NCI-H1105 treated with DMSO at 0.1 percent for 48 hours (cell line): ENCODE data around the gene VEGFC.

Source experiments
- DNase-seq: peaks from one replicate; lab custom pipeline; 2025; lab: John Stamatoyannopoulos, UW

Gene VEGFC

GRCh38 chr4:176761872-176762271 is 30.9 kb downstream of the VEGFC start:
- DNase-seq, result no peak

DNA sequence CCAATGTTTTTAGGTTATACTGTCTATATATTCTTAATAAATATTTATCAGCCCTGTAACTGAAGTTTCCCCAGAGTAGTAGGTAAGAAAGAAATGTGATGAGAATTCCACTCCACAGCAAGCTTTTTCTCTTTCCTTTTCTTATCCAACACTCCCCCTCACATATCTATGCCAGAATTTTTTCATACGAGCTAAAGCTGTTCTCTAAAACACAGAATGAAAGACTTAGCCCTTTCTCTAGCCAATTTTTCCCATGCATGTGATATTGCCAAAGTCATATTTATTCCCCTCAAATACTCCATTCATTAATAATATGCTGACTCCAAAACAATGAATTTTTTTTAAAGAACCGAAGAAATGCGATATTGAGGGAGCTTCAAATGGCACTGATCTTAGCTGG is 32.3 kb downstream of the VEGFC start:
- no peak for DNase-seq

GRCh38 chr4:176758731-176759130 is 34.0 kb downstream of the VEGFC start:
- no peak for DNase-seq

DNA sequence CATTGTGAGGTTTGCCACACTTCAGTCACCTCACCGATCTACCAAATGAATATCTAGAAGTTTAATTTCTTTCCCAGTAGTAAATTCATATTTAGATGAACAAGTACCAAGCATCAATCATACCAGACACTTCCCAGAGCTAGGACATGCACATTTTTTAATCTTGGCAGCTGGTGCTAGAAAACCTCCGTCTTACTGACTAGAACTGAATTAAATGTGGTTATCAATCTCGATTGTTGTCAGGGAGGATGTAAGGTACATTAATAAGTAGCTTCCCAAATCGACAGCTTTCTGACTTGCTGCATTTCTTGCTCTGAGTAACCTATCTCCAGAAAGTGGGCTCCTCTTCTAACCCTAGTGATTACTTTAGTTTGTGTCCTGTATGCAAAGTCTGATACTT is 34.4 kb downstream of the VEGFC start:
- no peak for DNase-seq

GRCh38 chr4:176755613-176756012 is 37.1 kb downstream of the VEGFC start:
- DNase-seq, result no peak

DNA sequence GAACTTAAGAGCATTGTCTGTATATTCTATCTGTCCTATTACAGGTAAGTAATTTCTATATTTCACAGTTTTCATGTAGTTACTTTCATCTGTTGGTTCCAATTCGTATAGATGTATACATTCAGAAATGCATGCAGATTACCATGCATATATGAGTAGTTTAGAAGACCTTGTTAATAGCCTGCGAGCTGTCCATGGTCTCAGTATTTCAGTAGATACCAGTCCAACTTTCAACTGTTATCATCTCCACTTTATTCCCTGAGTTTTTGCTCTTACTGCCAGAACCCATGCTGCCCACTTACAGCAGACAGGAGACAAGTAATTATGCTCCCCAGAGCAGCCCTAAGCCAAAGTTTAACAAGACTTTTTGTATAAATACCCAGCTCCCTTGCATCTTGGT is 37.7 kb downstream of the VEGFC start:
- no peak for DNase-seq

DNA sequence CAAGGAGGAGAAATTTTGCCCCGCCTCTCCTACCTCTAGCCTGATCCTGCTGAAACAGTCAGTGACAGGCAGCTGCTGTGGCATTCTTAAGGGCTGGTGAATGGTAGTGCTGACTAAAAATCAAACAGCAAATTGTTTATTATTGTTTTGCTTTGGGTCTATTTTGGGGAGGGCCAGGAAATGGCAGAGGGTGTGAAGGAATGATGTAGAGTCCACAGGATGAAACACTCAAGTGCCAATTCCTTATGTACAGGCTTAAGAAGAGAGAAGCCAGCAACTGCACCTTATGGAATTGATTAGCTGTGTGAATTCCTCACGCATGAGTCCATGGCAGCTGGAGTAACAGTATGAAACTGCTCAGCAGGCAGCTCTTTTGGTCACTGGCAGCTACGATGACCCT is 39.7 kb downstream of the VEGFC start:
- no peak for DNase-seq

DNA sequence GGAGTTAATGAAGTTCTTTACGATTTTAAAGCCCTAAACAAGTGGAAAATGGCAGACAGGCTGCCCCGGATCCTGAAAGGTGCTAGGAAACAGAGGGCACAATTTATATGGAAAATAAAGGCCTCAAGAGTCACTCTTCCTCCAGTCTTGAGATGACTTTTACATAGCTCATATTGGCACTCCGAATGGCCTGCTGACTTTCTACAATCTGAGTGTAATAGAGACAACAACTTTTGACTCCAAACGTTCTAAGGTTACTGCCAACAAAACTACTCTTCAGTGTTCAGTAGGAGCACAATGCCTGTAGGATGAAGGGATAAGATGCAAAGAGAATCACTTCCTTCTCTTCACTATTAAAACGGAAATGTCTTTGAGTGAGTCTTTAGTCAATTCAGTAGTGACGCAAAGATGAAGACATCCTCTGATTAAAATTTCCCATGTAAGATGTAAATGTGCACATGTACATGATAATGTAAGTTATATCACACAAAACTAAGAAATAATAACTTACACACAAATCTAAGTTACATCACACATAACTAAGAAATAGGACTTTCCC is 40.5 kb downstream of the VEGFC start:
- no peak for DNase-seq

DNA sequence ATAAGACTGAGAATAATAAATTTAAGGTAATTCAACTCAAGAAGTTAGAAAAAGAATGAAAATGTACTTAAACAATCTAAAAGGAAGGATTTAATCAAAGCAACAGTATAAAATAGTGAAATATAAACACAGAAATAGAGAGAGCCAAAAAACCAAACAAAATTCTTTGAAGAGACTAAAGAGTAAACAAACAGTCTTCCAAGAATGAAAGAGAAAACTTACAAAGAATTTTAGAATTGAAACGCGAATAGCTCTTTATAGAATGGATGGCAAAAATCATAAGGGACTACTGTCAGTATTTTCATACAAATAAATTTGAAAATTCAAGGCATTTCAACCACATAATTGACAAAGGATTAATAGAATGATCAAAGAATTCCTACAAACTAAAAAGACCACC is 41.7 kb downstream of the VEGFC start:
- no peak for DNase-seq

DNA sequence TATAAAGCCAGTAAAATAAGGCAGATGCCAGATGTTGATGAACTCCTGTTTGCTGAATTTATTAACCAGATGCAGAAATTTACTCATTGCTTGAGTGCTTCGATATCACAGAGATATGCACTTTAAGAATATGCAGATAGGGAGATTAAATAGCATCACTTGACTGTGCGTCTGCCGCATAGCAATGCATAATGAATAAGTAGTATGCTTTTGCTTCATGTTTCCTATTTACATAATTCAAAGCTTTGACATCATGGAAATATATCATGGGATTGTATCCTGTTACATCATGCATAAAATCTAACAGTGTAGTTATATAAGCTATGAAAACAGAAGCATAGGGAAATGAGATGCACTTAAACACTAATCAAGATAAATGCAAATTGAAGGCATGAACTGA is 45.9 kb downstream of the VEGFC start:
- DNase-seq, result no peak

DNA sequence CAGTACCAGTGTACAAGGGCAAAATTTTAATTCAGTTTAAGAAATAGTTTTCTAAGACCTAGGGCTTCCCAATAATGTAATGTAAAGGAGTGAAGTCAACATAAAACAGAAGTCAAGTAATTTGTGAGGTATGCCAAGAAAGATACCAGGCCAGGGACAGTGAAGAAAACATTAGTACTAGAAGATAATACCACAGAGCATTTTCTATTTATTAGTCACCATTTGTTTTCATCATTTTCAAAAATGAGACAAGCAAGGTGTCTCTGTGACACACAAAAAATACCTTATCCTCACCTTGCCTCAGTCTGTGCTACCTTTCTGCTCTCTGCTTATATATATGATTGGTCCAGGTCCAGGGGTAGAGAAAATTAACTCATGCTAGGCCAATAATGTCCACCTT is 46.8 kb downstream of the VEGFC start:
- no peak for DNase-seq

GRCh38 chr4:176744091-176744490 is 48.6 kb downstream of the VEGFC start:
- DNase-seq, result no peak

- no peak for DNase-seq
Observed at GRCh38 chr4:176742211-176742610, 50.5 kb downstream of the VEGFC start.

DNA sequence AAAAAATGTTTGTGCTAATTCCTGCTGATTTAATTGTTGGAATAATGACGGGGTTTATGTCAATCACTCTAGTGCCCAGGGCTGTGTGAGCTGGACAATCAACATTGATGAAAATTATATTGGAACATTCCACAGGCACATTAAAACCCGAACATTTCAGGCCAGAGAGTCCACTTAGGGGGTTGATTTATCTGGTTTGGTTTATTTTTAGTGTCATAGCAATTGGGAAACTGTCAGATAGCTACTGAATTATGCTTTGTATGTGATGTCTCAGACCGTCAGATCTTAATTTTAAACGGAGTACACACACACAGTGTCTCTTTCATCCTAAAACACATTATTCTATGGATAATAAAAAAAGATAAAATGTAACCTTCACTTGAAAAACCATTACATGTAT is 51.5 kb downstream of the VEGFC start:
- no peak for DNase-seq

DNA sequence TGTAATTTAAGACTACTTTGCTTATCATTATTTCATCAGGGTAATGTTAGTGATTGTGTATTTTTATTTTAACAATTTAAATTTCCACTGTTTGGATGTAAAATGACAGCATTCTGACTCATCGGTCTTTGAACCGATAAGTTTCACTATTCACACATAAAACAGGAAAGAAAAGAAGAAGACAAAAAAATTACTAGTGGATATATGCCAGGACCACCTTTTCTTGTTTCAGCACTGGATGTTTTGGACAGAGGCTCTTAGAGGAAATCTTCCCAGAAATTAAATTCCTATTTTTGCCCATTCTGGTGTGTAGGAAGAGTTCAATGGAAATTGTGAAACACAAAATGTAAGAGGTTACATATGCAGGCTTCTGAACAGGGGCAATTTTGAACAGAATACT is 57.4 kb downstream of the VEGFC start:
- no peak for DNase-seq

GRCh38 chr4:176734461-176734860 is 58.3 kb downstream of the VEGFC start:
- DNase-seq, result no peak

- no peak for DNase-seq
Observed at GRCh38 chr4:176729489-176729888, 63.2 kb downstream of the VEGFC start.

- DNase-seq, result no peak
Observed at GRCh38 chr4:176726803-176727202, 65.9 kb downstream of the VEGFC start.

DNA sequence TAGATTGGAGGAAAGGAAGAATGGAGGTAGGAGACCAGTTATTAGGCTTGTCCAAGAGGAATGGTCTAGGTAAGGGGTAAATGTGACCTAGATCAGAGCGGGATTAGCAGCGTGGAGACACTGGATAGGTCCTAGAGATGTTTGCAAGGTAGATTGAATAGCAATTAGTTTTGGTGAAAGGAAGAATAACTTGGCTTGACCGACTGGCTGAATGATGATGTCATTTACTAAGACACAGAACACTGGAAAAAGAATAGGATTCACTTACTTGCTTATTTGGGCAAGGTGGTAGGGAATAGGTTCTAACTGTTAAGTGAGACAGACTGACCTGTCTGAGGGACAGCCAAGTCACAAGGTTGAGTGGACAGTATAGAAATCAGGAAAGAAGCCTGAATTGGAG is 71.3 kb downstream of the VEGFC start:
- DNase-seq, result no peak

GRCh38 chr4:176718881-176719280 is 73.8 kb downstream of the VEGFC start:
- no peak for DNase-seq

GRCh38 chr4:176717237-176717636 is 75.5 kb downstream of the VEGFC start:
- DNase-seq, result no peak

GRCh38 chr4:176709417-176709816 is 83.3 kb downstream of the VEGFC start:
- DNase-seq, result no peak

DNA sequence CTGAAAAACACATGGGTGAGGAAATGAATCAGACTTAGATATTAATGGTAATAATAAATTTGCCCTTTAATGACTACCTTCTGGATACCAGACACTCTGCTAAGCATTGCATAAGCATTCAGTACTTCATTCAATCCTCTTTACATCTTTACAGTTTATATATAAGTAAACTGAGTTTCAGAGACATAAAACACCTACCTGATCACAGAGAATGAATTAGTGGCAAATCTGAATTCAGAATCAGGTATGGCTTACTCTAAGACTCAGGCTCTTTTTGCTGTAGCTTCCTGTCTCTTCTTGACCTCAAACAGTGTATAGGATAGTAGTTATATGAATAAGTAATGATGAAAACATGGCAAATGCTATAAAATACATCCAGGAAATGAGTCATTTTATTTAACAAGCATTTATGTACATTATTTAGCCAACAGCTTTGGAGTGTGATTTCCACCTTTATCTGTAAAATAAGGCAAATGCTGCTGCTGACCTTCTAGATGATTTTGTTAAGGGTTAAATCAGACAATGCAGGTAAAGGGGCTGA is 83.9 kb downstream of the VEGFC start:
- DNase-seq, result no peak

DNA sequence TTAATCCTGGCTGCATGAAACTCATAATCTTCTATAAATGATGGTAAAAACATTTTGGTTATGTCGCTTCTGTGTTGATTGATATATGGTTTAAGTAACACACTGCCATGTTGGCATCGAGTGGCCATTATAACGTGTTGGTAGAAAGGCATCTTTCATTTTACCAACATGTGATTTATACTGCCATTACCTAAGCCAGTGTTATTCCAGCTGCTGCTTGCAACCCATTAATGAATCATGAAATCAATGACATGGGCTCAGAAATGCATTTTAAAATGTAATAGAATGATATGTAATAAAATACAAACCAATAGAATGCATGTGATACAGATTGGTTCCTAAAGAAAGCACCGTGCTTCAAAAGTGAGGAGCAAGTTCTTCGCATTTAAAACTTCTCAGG is 102.0 kb downstream of the VEGFC start:
- no peak for DNase-seq
